ENCODE results near the gene UTS2B.

DNA sequence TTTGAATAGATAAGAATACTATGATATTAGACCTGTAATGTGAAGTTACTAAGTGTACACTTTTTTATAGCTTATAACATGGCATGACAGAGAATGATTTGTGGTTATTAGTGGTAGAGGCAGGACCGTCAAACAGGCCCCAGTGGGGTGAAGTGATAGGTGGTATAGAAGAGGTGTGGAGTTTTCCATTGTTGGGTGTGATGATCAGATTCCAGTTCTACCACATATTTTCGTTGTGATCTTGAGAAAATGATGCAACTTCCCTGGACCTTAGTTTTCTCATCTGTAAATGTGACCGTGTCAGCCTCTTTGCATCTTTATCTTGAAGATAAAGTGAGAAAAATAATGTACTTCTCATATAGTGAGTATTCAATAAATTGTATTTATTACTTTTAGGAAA, 30.3 kb upstream of the UTS2B start:
- no peak for TF ChIP-seq POLR2A (IDR thresholded peaks at IDR 0.05)
- TF ChIP-seq, protein P1, sequence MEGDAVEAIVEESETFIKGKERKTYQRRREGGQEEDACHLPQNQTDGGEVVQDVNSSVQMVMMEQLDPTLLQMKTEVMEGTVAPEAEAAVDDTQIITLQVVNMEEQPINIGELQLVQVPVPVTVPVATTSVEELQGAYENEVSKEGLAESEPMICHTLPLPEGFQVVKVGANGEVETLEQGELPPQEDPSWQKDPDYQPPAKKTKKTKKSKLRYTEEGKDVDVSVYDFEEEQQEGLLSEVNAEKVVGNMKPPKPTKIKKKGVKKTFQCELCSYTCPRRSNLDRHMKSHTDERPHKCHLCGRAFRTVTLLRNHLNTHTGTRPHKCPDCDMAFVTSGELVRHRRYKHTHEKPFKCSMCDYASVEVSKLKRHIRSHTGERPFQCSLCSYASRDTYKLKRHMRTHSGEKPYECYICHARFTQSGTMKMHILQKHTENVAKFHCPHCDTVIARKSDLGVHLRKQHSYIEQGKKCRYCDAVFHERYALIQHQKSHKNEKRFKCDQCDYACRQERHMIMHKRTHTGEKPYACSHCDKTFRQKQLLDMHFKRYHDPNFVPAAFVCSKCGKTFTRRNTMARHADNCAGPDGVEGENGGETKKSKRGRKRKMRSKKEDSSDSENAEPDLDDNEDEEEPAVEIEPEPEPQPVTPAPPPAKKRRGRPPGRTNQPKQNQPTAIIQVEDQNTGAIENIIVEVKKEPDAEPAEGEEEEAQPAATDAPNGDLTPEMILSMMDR (IDR thresholded peaks at IDR 0.05), result no peak
